Measurements from ENCODE around the gene SLC18A3.
A peak's percentile ranks its signal among the peaks of the same experiment; 100 is the strongest.

Gene SLC18A3

DNA sequence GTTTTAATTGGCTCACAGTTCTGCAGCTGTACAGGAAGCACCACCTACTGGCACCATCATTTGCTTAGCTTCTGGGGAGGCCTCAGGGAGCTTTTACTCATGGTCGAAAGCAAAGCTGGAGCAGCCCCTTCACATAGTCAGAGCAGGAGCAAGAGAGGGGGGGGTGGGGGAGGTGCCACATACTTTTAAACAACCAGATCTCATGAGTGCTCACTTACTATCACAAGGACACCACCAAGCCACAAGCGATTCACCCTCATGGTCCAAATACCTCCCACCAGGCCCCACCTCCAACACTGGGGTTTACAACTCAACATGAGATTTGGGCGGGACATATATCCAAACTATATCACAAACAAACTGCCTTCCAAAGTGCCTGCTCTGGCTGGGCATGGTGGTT, 31.7 kb upstream of the SLC18A3 start:
- TF ChIP-seq, protein P1, sequence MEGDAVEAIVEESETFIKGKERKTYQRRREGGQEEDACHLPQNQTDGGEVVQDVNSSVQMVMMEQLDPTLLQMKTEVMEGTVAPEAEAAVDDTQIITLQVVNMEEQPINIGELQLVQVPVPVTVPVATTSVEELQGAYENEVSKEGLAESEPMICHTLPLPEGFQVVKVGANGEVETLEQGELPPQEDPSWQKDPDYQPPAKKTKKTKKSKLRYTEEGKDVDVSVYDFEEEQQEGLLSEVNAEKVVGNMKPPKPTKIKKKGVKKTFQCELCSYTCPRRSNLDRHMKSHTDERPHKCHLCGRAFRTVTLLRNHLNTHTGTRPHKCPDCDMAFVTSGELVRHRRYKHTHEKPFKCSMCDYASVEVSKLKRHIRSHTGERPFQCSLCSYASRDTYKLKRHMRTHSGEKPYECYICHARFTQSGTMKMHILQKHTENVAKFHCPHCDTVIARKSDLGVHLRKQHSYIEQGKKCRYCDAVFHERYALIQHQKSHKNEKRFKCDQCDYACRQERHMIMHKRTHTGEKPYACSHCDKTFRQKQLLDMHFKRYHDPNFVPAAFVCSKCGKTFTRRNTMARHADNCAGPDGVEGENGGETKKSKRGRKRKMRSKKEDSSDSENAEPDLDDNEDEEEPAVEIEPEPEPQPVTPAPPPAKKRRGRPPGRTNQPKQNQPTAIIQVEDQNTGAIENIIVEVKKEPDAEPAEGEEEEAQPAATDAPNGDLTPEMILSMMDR (IDR thresholded peaks at IDR 0.05; ENCODE audit: insufficient read depth, low read length, missing control alignments): no peak
- ChIA-PET POLR2A (no interaction called here), CTCF (interaction anchor here (1.4 to 3.0 kb wide), 2 partner anchors 12 to 16 kb away, joined by 4 to 10 read pairs; no protein-coding TSS in a partner anchor)
- no peak for DNase-seq (ENCODE audit: low read depth, low spot score)
- no peak overlapping the region for H3K4me3 ChIP-seq (ENCODE audit: low read depth, low read length)

GRCh38 chr10:49579621-49580020, 30.5 kb upstream of the SLC18A3 start:
- TF ChIP-seq, protein P1 (IDR thresholded peaks at IDR 0.05; ENCODE audit: insufficient read depth, low read length, missing control alignments): no peak
- H3K4me3 ChIP-seq (ENCODE audit: low read depth, low read length): no peak overlapping the region
- DNase-seq (ENCODE audit: low read depth, low spot score): no peak
- ChIA-PET POLR2A (interaction anchor here (1.5 kb wide), 1 partner anchor 27 kb away, joined by 4 read pairs; no protein-coding TSS in a partner anchor), CTCF (interaction anchor here (2.0 to 3.0 kb wide), 2 partner anchors 11 to 13 kb away, joined by 10 to 11 read pairs; no protein-coding TSS in a partner anchor)

- H3K4me3 ChIP-seq (ENCODE audit: low read depth, low read length): no peak overlapping the region
- no peak for DNase-seq (ENCODE audit: low read depth, low spot score)
- ChIA-PET POLR2A (no interaction called here), CTCF (no interaction called here)
- TF ChIP-seq, protein P1 (IDR thresholded peaks at IDR 0.05; ENCODE audit: insufficient read depth, low read length, missing control alignments): no peak
Observed at GRCh38 chr10:49585387-49585786, 24.7 kb upstream of the SLC18A3 start.

DNA sequence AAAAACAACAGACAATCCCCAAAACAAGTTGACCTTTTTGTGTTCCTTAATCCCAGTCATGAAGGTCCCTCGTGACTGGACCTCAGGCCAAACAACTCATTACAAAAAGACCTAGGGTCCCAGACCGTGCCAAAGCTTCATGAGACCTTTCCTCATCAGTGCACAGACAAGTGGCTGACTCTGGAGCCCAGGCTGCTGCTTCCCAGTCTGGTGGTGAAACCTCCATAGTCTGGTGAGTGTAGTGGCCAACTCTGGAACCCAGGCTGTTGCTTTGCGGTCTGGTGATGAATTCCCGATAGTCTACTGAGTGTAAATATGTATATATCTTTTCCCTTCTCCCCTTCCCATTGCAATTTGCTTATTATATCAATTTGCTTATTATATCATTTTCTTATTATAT, 22.1 kb upstream of the SLC18A3 start:
- DNase-seq (ENCODE audit: low read depth, low spot score): no peak
- TF ChIP-seq, protein P1 (IDR thresholded peaks at IDR 0.05; ENCODE audit: insufficient read depth, low read length, missing control alignments): no peak
- ChIA-PET CTCF (no interaction called here), POLR2A (no interaction called here)
- H3K4me3 ChIP-seq (ENCODE audit: low read depth, low read length): no peak overlapping the region

DNA sequence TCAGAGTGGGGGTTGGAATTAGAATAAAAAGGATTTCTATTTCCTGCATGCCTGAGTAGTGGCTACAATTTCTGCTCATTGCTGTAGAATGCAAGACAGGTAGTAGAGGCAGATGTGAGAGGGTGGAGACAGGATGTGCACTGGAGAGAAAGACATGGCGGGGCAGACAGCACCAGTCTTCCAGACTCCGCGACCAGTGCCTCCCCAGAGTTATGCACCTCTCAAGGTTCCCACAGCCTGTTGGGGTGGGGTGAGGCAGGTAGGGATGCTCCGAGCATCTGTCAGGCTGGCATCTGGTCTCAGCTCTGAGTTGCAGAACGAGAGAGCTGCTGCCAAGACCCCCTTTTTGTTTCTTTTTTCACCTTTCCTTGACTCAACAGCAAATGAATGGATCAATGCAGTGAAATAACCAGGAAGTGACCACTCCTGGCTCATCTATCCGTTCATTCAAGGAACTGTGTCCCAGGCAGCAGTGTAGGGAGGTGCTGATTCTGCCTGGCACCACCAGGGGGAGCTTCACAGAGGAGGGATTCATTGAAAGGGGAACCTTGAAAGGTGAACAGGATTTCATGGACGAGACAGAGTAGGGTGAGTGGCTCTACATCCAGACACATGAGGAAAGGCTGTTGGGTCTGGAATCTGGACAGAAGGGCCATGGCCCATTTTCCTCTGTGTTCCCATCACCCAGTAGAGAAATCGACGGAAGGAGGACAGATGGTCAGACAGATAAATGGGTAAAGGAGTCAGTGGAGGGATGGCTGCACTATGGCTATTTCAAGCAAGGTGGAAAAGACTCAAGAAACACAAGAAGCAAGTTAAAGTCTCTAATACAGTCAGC, 17.2 kb upstream of the SLC18A3 start:
- ChIA-PET POLR2A (no interaction called here), CTCF (interaction anchor here (0.7 to 5.0 kb wide), 34 partner anchors 9 to 1052 kb away, joined by 3 to 46 read pairs (median 4); partner anchors contain the start of gene ERCC6)
- no peak overlapping the region for H3K4me3 ChIP-seq (ENCODE audit: low read depth, low read length)
- DNase-seq (ENCODE audit: low read depth, low spot score): no peak
- TF ChIP-seq, protein P1 (IDR thresholded peaks at IDR 0.05; ENCODE audit: insufficient read depth, low read length, missing control alignments): peak; percentile 96

DNA sequence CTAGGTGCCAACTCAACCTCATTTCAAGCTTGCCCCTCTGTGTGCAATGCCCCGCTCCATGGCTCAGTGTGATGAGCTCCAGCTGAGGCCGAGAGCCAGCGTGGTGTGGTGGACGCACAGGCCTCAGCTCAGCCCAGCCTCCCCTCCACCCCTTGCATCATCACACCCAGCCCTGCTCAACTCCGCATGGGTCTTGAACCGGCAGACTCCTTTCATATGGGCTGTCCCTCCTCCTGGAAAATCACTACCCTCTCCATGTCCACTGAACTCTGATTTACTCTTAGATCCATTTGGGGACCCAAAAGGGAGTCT, 16.6 kb upstream of the SLC18A3 start:
- DNase-seq (ENCODE audit: low read depth, low spot score): no peak
- POLR2A ChIA-PET: no interaction called here
- CTCF ChIA-PET: interaction anchor here (0.5 to 5.0 kb wide), 31 partner anchors 9 to 1051 kb away, joined by 3 to 46 read pairs (median 5); partner anchors contain the start of gene ERCC6
- TF ChIP-seq, protein P1 (IDR thresholded peaks at IDR 0.05; ENCODE audit: insufficient read depth, low read length, missing control alignments): no peak
- H3K4me3 ChIP-seq (ENCODE audit: low read depth, low read length): no peak overlapping the region

Measured in AG04449 (cell line).